Fibroblast of the aortic adventitia (primary cell): ENCODE results near the gene OR2F2. TPM values are rescaled to one million over a fixed set of nuclear protein-coding genes. Genes with fewer than 3 reads are reported as not detected.

Source experiments
- DNase-seq: peaks from one replicate; pipeline ENCODE4 v3.0.0-alpha.2; 2010; ENCODE audit warnings: low read depth
- H3K4me3 ChIP-seq: 2 replicates; pipeline ENCODE4 v1.5.1; 2011; ENCODE audit warnings: low read depth, mild to moderate bottlenecking, control low read depth, low read length, moderate library complexity
- total RNA-seq: library from RNA; depleted of rRNA; stranded (reverse); fragments of >200 nt; gene quantifications from 2 replicates; pipeline ENCODE4 v1.2.3, GENCODE V29; 2012; ENCODE audit warnings: low replicate concordance
- TF ChIP-seq, protein P1 (sequence below): IDR thresholded peaks from 2 replicates; pipeline ENCODE4 v1.5.1; 2011; ENCODE audit warnings: mild to moderate bottlenecking, low read length, control low read depth, inconsistent platforms; ENCODE audit not compliant: insufficient read depth

OR2F2 gene
- total RNA-seq, 1 donor = not detected

DNA sequence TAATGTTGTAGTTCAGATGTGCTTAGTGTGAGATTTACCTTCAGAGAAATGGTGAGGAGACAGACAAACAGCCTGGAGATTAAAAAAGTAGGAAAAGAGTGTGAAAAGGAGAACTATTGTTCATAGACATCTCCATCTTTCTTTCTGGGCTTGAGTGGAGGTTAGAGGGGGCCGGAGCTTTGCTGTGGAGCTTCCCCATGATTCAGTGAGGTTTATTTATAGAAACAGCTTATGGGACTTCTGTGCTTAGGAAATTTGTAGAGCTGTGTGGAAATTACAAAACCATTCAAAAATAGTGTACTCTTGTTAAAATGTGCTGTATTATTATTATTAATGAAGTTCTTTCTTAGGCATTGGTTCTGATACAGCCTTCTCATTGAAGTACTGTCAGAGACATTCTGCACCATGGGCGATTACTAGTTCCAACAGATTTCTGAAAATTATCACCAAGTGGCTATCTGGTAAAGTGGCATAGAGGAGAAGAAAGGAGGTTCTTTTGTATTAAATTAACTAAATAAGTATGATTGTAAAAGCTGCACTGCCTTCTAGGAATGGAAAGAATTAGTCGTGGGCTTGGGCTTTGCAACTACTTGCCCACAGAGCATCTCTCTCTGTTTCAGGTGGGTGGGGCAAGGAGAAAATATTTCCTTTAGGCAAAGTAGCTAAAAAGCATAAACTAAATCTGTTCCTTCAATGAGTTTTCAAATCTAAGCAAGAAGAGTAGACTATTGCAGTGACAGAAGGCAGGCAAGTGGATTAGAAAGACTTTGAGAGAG, 24.4 kb upstream of the OR2F2 start:
- TF ChIP-seq, protein P1, sequence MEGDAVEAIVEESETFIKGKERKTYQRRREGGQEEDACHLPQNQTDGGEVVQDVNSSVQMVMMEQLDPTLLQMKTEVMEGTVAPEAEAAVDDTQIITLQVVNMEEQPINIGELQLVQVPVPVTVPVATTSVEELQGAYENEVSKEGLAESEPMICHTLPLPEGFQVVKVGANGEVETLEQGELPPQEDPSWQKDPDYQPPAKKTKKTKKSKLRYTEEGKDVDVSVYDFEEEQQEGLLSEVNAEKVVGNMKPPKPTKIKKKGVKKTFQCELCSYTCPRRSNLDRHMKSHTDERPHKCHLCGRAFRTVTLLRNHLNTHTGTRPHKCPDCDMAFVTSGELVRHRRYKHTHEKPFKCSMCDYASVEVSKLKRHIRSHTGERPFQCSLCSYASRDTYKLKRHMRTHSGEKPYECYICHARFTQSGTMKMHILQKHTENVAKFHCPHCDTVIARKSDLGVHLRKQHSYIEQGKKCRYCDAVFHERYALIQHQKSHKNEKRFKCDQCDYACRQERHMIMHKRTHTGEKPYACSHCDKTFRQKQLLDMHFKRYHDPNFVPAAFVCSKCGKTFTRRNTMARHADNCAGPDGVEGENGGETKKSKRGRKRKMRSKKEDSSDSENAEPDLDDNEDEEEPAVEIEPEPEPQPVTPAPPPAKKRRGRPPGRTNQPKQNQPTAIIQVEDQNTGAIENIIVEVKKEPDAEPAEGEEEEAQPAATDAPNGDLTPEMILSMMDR = no peak
- no peak overlapping the region for H3K4me3 ChIP-seq
- DNase-seq = no peak

DNA sequence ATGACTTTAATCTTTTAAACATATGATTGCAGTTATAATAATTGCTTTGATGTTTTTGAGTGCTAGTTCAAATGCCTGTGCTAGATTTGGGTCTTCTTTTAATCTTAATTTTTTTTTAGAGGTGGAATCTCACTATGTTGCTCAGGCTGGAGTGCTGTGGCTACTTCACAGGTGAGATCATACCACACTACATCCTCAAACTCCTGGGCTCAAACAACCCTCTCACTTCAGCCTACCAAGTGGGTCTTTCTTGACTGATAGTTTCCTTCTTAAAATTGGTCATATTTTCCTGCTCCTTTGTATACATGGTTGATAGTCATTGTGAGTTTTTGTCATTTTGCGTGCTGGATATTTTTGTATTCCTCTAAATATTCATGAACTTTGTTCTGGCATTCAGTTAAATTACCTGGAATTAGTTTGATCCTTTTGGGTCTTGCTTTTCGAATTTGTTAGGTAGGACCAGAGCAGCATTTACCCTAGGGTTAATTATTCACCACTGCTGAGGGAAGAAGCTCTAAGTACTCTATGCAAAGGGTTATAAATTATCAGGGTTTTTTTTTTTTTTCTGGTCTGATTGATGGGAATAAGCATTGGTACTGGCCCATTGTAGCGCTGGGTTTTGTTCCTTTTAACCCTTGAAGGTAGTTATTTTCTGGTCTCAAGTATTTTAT, 21.0 kb upstream of the OR2F2 start:
- TF ChIP-seq, protein P1 = no peak
- DNase-seq = no peak
- H3K4me3 ChIP-seq = no peak overlapping the region

DNA sequence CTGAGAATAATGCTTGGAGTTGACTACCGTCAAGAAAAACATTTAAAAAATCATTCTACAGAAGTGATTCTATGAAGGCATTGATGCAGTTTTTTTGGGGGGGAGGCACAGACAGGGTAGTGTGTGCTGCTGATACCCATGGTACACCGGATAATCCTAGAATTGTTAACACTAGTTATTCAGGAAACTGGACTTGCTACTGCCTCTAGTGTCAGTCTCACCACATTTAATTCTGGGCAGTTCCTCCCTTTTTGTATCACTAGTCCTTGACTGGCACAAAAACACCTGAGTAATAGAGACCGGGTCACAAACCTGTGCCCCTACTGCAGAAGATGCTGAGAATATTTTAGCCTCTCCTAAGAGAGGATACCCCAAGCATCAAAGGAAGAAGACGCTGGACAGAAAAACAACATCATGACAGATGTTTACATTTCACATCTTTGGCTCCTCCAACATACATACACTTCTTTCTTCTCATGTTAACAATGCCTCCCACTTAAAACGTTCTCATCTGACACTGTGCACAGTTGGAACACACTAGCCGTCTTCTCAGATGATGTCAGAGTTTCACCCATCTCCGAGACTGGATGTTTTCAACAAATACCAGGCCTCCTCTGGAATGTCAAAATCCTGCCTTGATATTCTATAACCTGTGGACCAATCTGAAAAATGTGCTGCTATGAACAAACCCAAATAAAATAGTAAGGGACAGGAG, 19.9 kb upstream of the OR2F2 start:
- no peak for DNase-seq
- H3K4me3 ChIP-seq = no peak overlapping the region
- TF ChIP-seq, protein P1 = peak; percentile 10

DNA sequence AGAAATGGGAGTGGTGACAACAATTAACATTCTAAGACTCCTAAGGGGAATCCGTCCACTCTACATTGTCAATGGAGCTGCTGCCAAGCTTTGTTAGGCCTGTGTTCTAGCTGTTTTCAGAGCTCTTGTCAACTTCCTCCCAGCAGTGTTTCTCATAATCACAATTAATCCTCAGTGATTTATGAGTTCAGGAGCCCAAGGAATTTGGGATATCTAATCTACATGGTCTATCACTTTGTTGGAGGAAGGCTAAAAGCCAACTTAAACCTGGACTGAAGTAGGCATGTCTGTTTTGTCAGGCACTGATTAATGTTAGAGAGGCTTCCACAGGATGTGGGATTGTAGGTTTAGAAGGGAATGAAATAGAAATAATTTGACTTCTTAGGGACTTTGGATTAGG, 10.2 kb upstream of the OR2F2 start:
- DNase-seq = no peak
- H3K4me3 ChIP-seq = no peak overlapping the region
- TF ChIP-seq, protein P1 = no peak

DNA sequence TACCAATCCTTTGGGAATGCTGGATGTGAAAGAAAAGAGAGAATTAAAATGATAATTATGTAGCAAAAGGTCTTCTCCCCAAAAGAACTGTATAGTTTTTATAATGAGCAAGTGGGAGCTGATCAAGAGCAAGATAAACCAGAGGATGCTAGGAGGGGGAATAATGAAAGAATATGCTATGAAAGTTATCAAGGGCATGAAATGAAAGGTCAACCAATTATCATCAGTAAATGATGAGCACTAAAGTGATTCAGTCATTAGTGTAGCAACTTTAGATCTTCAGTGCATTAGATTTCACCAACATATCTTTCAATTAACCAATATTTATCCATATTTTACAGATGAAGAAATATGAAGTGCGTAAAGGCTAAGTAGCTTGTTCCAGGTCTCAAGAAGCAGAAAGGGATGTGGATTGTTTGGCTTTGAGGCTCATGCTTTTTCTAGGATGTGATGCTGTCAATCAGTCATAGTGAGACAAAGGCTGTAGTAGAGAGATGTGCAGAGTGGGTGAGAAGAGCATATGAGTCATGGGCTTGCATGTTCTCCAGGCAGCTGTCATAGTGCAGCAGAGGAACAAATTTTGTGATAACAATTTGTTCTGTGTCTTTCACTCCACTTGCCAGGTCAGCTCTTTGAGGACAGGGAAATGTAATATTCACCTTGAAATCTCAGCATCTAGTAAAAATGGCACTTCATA, 5.7 kb upstream of the OR2F2 start:
- H3K4me3 ChIP-seq = no peak overlapping the region
- DNase-seq = no peak
- TF ChIP-seq, protein P1 = no peak

DNA sequence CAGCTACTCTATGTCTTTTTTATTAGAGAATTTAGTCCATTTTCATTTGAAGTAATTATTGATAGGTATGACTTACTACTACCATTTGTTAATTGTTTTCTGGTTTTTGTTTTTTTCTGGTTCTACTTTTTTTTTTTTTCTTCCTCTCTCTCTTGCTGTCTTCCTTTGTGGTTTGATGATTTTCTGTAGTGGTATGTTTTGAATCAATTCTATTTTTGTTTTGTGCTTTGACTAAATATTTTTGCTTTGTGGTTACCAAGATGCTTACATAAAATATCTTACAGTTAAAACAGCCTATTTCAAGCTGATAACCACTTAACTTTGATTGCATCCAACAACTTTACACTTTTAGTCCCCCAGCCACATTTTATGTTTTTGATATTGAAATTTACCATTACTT, 3.3 kb upstream of the OR2F2 start:
- TF ChIP-seq, protein P1 = no peak
- no peak overlapping the region for H3K4me3 ChIP-seq
- no peak for DNase-seq
